Daoy (cell line): Measurements from ENCODE around the gene NFYA. TPM values are rescaled to one million over a fixed set of nuclear protein-coding genes. Genes with fewer than 3 reads are reported as not detected.

Source experiments
- DNase-seq: peaks from one replicate; pipeline ENCODE4 v3.0.0-alpha.2; 2015; ENCODE audit warnings: low read depth
- total RNA-seq: library from RNA; depleted of rRNA; stranded (reverse); fragments of >200 nt; shearing (Covaris generic); gene quantifications from 2 replicates; pipeline ENCODE4 v1.2.3, GENCODE V29; 2014

The NFYA gene
- total RNA-seq, 1 experiment from 2014 or later, result 13.1 TPM

GRCh38 chr6:41046084-41046483 is 26.7 kb upstream of the NFYA start:
- DNase-seq, result no peak

- no peak for DNase-seq
These were observed 25.5 kb upstream of the NFYA start for GRCh38 chr6:41047306-41047705.

- no peak for DNase-seq
These were observed 24.7 kb upstream of the NFYA start for GRCh38 chr6:41047745-41048732.

- no peak for DNase-seq
These were observed 23.3 kb upstream of the NFYA start for GRCh38 chr6:41049521-41049920.

GRCh38 chr6:41049955-41050354 is 22.8 kb upstream of the NFYA start:
- no peak for DNase-seq

- no peak for DNase-seq
These were observed 22.2 kb upstream of the NFYA start for GRCh38 chr6:41050536-41050935.

- DNase-seq, result no peak
These were observed 20.9 kb upstream of the NFYA start for GRCh38 chr6:41051873-41052272.

- no peak for DNase-seq
These were observed 19.7 kb upstream of the NFYA start, which contains the start of gene APOBEC2 for GRCh38 chr6:41053041-41053440. TSS of gene APOBEC2 (plus strand) at chr6:41053202. CDS start at chr6:41053348, 146 bp downstream.

- DNase-seq, result no peak
These were observed 18.3 kb upstream of the NFYA start for GRCh38 chr6:41054511-41054910.

GRCh38 chr6:41055149-41055548 is 17.6 kb upstream of the NFYA start:
- DNase-seq, result no peak

GRCh38 chr6:41056768-41057490 is 15.8 kb upstream of the NFYA start:
- no peak for DNase-seq

GRCh38 chr6:41058783-41059181 is 14.0 kb upstream of the NFYA start:
- no peak for DNase-seq

GRCh38 chr6:41059556-41059955 is 13.2 kb upstream of the NFYA start:
- no peak for DNase-seq

- DNase-seq, result no peak
These were observed 11.5 kb upstream of the NFYA start for GRCh38 chr6:41061196-41061726.

GRCh38 chr6:41062056-41062455 is 10.7 kb upstream of the NFYA start:
- no peak for DNase-seq

GRCh38 chr6:41063884-41064285 is 8.9 kb upstream of the NFYA start:
- DNase-seq, result no peak

- DNase-seq, result no peak
These were observed 7.9 kb upstream of the NFYA start for GRCh38 chr6:41064841-41065240.

- DNase-seq, result no peak
These were observed 7.2 kb upstream of the NFYA start for GRCh38 chr6:41065550-41066026.

- DNase-seq, result peak; percentile 76
These were observed 5.9 kb upstream of the NFYA start for GRCh38 chr6:41066867-41067304.

- peak; percentile 95 for DNase-seq
These were observed 1.3 kb upstream of the NFYA start for GRCh38 chr6:41071501-41071922.

- peak; percentile 100 for DNase-seq
These were observed 595 bp upstream of the NFYA start, which contains the start of gene OARD1 for GRCh38 chr6:41071923-41072835. TSS of gene OARD1 (minus strand) at chr6:41072356. CDS start at chr6:41071634, 722 bp downstream.
